OCI-LY7 (cell line): Measurements from ENCODE around the gene TBC1D10A. TPM values are rescaled to one million over a fixed set of nuclear protein-coding genes. Genes with fewer than 3 reads are reported as not detected.

Source experiments
- BruUV-seq: library from RNA; stranded (reverse); fragments of 400-500 nt; replicated peaks from 2 replicates; lab custom pipeline; 2021; lab: Mats Ljungman, UMichigan
- CTCF ChIA-PET: fragments of 300-600 bp; sonication (Branson Sonifier 250); formaldehyde crosslinking; loops from one replicate; lab custom pipeline; 2022; ENCODE audit warnings: antibody characterized with exemption; ENCODE audit not compliant: unreplicated experiment; lab: Charles Lee
- POLR2A ChIA-PET: fragments of 300-600 bp; sonication (Branson Sonifier 250); formaldehyde crosslinking; loops from one replicate; lab custom pipeline; 2022; ENCODE audit warnings: antibody characterized with exemption; lab: Charles Lee
- DNase-seq: peaks from one replicate; pipeline ENCODE4 v3.0.0-alpha.2; 2015; ENCODE audit warnings: low spot score
- H2AFZ ChIP-seq: fragments of 200-600 bp; sonication (generic), shearing (Covaris generic); 2 replicates; pipeline ENCODE4 v1.6.1; 2014; ENCODE audit warnings: mild to moderate bottlenecking, antibody characterized with exemption, low read length, moderate library complexity
- H3K27ac ChIP-seq: fragments of 200-600 bp; sonication (generic); 2 replicates; pipeline ENCODE4 v1.5.1; 2014; ENCODE audit warnings: mixed run types, low read depth, mild to moderate bottlenecking, moderate library complexity, low read length, inconsistent platforms; ENCODE audit not compliant: poor library complexity, severe bottlenecking
- H3K36me3 ChIP-seq: fragments of 200-600 bp; sonication (generic); 2 replicates; pipeline ENCODE4 v1.6.1; 2014; ENCODE audit warnings: mild to moderate bottlenecking, antibody characterized with exemption, low read length, moderate library complexity, mixed read lengths; ENCODE audit not compliant: insufficient read depth
- H3K4me1 ChIP-seq: fragments of 200-600 bp; sonication (generic); 2 replicates; pipeline ENCODE4 v1.5.1; 2014; ENCODE audit warnings: mild to moderate bottlenecking, low read length; ENCODE audit not compliant: insufficient read depth, poor library complexity, severe bottlenecking
- H3K4me2 ChIP-seq: fragments of 200-600 bp; sonication (generic); 2 replicates; pipeline ENCODE4 v1.6.1; 2014; ENCODE audit warnings: mild to moderate bottlenecking, low read length
- H3K4me3 ChIP-seq: fragments of 200-600 bp; sonication (generic); 2 replicates; pipeline ENCODE4 v1.5.1; 2014; ENCODE audit warnings: mild to moderate bottlenecking, low read depth, low read length; ENCODE audit not compliant: poor library complexity, severe bottlenecking
- H3K79me2 ChIP-seq: fragments of 200-600 bp; sonication (generic); 2 replicates; pipeline ENCODE4 v1.6.1; 2016; ENCODE audit warnings: low read depth, mild to moderate bottlenecking, low read length, moderate library complexity, mixed read lengths; ENCODE audit not compliant: insufficient read depth
- H3K9me2 ChIP-seq: fragments of 200-600 bp; sonication (generic); 2 replicates; pipeline ENCODE4 v1.6.1; 2016; ENCODE audit warnings: mild to moderate bottlenecking, low read length, mixed read lengths; ENCODE audit not compliant: insufficient read depth
- H3K9me3 ChIP-seq: fragments of 200-600 bp; sonication (generic); 2 replicates; pipeline ENCODE4 v1.6.1; 2014; ENCODE audit warnings: mild to moderate bottlenecking, mixed run types, low read length, mixed read lengths
- H4K20me1 ChIP-seq: fragments of 200-600 bp; sonication (generic); 2 replicates; pipeline ENCODE4 v1.6.1; 2014; ENCODE audit warnings: mild to moderate bottlenecking, antibody characterized with exemption, low read length, moderate library complexity, mixed read lengths; ENCODE audit not compliant: insufficient read depth
- EZH2phosphoT487 ChIP-seq: fragments of 200-600 bp; sonication (generic); IDR thresholded peaks from 2 replicates; pipeline ENCODE4 v1.6.1; 2018; ENCODE audit warnings: low read depth, borderline replicate concordance, mild to moderate bottlenecking, mixed run types, antibody characterized with exemption, low read length, moderate library complexity, mixed read lengths
- intact Hi-C: fragments of 100-400 bp; cut with micrococcal nuclease; formaldehyde crosslinking; loops from one replicate; pipeline ENCODE4 v1.10.0; 2022; ENCODE audit not compliant: unreplicated experiment
- total RNA-seq, 2 experiments: library from RNA; depleted of rRNA in 1 of 2; stranded (reverse); fragments of >200 nt in 1 of 2; shearing (Covaris generic) in 1 of 2; gene quantifications; 2 replicates each; pipeline ENCODE4 v1.2.3, GENCODE V29; 2014 to 2022
- TF ChIP-seq, protein P1 (sequence below): fragments of 200-600 bp; sonication (generic); conservative IDR thresholded peaks from 2 replicates; pipeline ENCODE4 v1.5.1; 2014; ENCODE audit warnings: mild to moderate bottlenecking, antibody characterized with exemption, low read length, moderate library complexity, mixed read lengths

Gene TBC1D10A
- total RNA-seq, 2 experiments from 2014 or later, result 15.1 to 16.2 TPM

GRCh38 chr22:30291058-30291892 lies 35.5 kb downstream of the TBC1D10A start:
- ChIA-PET CTCF (interaction anchor here (0.6 kb wide), 1 partner anchor 22 kb away, joined by 3 read pairs; no protein-coding TSS in a partner anchor), POLR2A (interaction anchor here (0.6 to 0.7 kb wide), 3 partner anchors 9 to 344 kb away, joined by 3 to 4 read pairs (median 3); no protein-coding TSS in a partner anchor)
- Histone ChIP-seq H3K79me2 (no peaks in the 10 kb centered on the region), H3K9me3 (no peaks in the 10 kb centered on the region), H4K20me1 (no peaks in the 10 kb centered on the region), H3K4me3 (no peak overlapping the region), H3K4me2 (peak overlapping the region; percentile 82), H3K9me2 (no peaks in the 10 kb centered on the region), H3K4me1 (peaks cover 31% of the 10 kb centered on the region), H3K36me3 (peaks cover 11% of the 10 kb centered on the region; the same call in 1 of the 2 replicates), H2AFZ (no peak overlapping the region), H3K27ac (peak overlapping the region; percentile 64)
- BruUV-seq, result no TSS peak
- no peak for TF ChIP-seq EZH2phosphoT487
- TF ChIP-seq, protein P1, sequence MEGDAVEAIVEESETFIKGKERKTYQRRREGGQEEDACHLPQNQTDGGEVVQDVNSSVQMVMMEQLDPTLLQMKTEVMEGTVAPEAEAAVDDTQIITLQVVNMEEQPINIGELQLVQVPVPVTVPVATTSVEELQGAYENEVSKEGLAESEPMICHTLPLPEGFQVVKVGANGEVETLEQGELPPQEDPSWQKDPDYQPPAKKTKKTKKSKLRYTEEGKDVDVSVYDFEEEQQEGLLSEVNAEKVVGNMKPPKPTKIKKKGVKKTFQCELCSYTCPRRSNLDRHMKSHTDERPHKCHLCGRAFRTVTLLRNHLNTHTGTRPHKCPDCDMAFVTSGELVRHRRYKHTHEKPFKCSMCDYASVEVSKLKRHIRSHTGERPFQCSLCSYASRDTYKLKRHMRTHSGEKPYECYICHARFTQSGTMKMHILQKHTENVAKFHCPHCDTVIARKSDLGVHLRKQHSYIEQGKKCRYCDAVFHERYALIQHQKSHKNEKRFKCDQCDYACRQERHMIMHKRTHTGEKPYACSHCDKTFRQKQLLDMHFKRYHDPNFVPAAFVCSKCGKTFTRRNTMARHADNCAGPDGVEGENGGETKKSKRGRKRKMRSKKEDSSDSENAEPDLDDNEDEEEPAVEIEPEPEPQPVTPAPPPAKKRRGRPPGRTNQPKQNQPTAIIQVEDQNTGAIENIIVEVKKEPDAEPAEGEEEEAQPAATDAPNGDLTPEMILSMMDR, result no peak
- DNase-seq, result no peak
- intact Hi-C loops, result no loop called here

GRCh38 chr22:30290342-30291057 lies 36.2 kb downstream of the TBC1D10A start:
- ChIA-PET POLR2A (interaction anchor here (0.5 to 3.3 kb wide), 5 partner anchors 10 to 148 kb away, joined by 3 to 14 read pairs (median 3); partner anchors contain the start of gene TBC1D10A), CTCF (interaction anchor here (0.7 kb wide), 1 partner anchor 97 kb away, joined by 3 read pairs; the partner anchor contains the start of gene RNF215)
- intact Hi-C loops, result no loop called here
- TF ChIP-seq, protein P1, result no peak
- TF ChIP-seq EZH2phosphoT487, result no peak
- Histone ChIP-seq H4K20me1 (no peaks in the 10 kb centered on the region), H3K4me1 (peaks cover 31% of the 10 kb centered on the region), H3K4me3 (peak overlapping the region; percentile 71), H3K9me2 (no peaks in the 10 kb centered on the region), H3K36me3 (peaks cover 11% of the 10 kb centered on the region; the same call in 1 of the 2 replicates), H3K79me2 (no peaks in the 10 kb centered on the region), H3K9me3 (no peaks in the 10 kb centered on the region), H3K27ac (peak overlapping the region; percentile 64), H2AFZ (no peak overlapping the region), H3K4me2 (peak overlapping the region; percentile 82)
- DNase-seq, result peak; percentile 58
- no TSS peak for BruUV-seq
